ENCODE measurements around the gene ANKRD27.

The ANKRD27 gene

GRCh38 chr19:32567486-32567885 lies 107.5 kb downstream of the ANKRD27 start:
- Histone ChIP-seq H3K27me3 (ENCODE audit: control insufficient read depth, insufficient read depth, low read length, poor library complexity, severe bottlenecking) (no peaks in the 10 kb centered on the region), H3K27ac (ENCODE audit: insufficient read depth, low read depth, low read length, poor library complexity, severe bottlenecking) (no peak overlapping the region)
- 90% methylated on average over 9 of the region's 9 CpGs for WGBS, 2 experiments

GRCh38 chr19:32566246-32566830 lies 108.6 kb downstream of the ANKRD27 start:
- H3K4me1 ChIP-seq (ENCODE audit: control insufficient read depth, insufficient read depth, low read length) = no peaks in the 10 kb centered on the region
- H3K27me3 ChIP-seq (ENCODE audit: control insufficient read depth, insufficient read depth, low read length, poor library complexity, severe bottlenecking) = no peaks in the 10 kb centered on the region
- WGBS, 2 experiments = 93 to 94% methylated on average over 5 of the region's 5 CpGs
- no peaks in the 10 kb centered on the region for H3K36me3 ChIP-seq (ENCODE audit: control insufficient read depth, insufficient read depth, low read length)
- no peak overlapping the region for H3K27ac ChIP-seq (ENCODE audit: insufficient read depth, low read depth, low read length, poor library complexity, severe bottlenecking)
- no peaks in the 10 kb centered on the region for H3K9me3 ChIP-seq (ENCODE audit: control insufficient read depth, low read length)
- H3K4me3 ChIP-seq (ENCODE audit: insufficient read depth, low read depth, low read length) = no peak overlapping the region

More at GRCh38 chr19:32567486-32567885, 107.5 kb downstream of the ANKRD27 start:
- Histone ChIP-seq H3K9me3 (ENCODE audit: control insufficient read depth, low read length) (no peaks in the 10 kb centered on the region), H3K36me3 (ENCODE audit: control insufficient read depth, insufficient read depth, low read length) (no peaks in the 10 kb centered on the region), H3K4me3 (ENCODE audit: insufficient read depth, low read depth, low read length) (no peak overlapping the region), H3K4me1 (ENCODE audit: control insufficient read depth, insufficient read depth, low read length) (no peaks in the 10 kb centered on the region)

DNA sequence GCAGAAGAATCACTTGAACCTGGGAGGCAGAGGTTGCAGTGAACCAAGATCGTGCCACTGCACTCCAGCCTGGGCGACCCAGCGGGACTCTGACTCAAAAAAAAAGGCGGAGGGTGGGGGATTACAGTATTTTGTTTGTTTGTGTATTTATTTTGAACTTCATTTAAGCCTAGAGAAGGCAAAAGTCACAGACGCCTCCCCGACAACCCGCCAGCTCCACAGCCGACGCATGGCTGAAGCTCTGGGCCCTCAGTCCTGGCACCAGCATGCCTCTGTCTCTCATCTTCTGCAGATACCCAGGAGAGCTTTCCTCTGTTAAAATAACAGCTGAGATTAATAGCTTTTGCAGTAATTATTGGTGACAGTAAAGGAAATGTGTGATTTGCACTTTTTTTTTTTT lies 111.2 kb downstream of the ANKRD27 start:
- no peaks in the 10 kb centered on the region for H3K27me3 ChIP-seq (ENCODE audit: control insufficient read depth, insufficient read depth, low read length, poor library complexity, severe bottlenecking)
- no peaks in the 10 kb centered on the region for H3K4me1 ChIP-seq (ENCODE audit: control insufficient read depth, insufficient read depth, low read length)
- no peaks in the 10 kb centered on the region for H3K9me3 ChIP-seq (ENCODE audit: control insufficient read depth, low read length)
- 92% methylated on average over 9 of the region's 9 CpGs for WGBS, 2 experiments
- no peak overlapping the region for H3K27ac ChIP-seq (ENCODE audit: insufficient read depth, low read depth, low read length, poor library complexity, severe bottlenecking)
- no peaks in the 10 kb centered on the region for H3K36me3 ChIP-seq (ENCODE audit: control insufficient read depth, insufficient read depth, low read length)
- H3K4me3 ChIP-seq (ENCODE audit: insufficient read depth, low read depth, low read length) = no peak overlapping the region

DNA sequence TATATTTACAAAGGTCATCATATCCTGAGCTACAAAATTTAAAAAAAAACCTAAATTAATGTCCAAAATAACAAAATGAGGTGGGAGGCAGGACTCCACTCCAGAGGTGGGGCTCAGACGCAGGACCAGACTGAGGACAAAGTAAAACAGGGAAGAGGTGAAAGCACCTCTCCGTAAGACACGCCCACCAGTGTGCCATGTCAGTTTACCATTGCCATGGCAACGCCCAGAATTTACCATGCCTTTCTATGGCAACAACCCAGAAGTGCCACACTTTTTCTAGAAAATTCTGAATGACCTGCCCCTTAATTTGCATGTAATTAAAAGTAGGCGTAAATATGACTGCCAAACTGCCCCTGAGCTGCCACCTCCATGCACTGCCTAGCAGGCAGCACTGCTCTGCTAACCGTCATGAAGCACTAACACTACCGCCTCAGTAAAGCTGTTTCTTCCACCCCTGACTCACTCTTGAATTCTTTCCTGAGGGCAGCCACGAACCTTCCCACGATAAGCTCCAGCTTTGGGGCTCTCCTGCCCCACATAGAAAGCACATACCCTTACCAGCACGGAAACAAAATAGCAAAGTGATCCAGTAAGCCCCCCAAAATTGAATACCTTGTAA lies 116.3 kb downstream of the ANKRD27 start:
- H3K27ac ChIP-seq (ENCODE audit: insufficient read depth, low read depth, low read length, poor library complexity, severe bottlenecking) = no peak overlapping the region
- WGBS, 2 experiments = 75% methylated on average over 10 of the region's 10 CpGs
- no peaks in the 10 kb centered on the region for H3K36me3 ChIP-seq (ENCODE audit: control insufficient read depth, insufficient read depth, low read length)
- no peaks in the 10 kb centered on the region for H3K4me1 ChIP-seq (ENCODE audit: control insufficient read depth, insufficient read depth, low read length)
- H3K27me3 ChIP-seq (ENCODE audit: control insufficient read depth, insufficient read depth, low read length, poor library complexity, severe bottlenecking) = no peaks in the 10 kb centered on the region
- no peak overlapping the region for H3K4me3 ChIP-seq (ENCODE audit: insufficient read depth, low read depth, low read length)
- H3K9me3 ChIP-seq (ENCODE audit: control insufficient read depth, low read length) = no peaks in the 10 kb centered on the region

DNA sequence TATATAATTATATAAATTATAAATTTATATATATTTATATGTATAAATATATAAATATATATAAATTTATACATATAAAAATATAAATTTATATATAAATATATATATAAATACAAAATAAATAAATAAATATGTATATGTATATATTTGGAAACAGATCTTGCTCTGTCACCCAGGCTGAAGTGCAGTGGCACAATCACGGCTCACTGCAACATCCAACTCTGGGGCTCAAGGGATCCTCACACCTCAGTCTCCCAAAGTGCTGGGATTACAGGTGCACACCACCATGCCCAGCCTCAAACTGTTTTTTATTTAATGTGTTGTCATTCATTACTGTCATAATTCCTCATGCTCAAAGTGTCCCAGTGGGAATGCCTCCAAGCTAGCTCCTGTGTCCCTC lies 119.2 kb downstream of the ANKRD27 start:
- no peaks in the 10 kb centered on the region for H3K9me3 ChIP-seq (ENCODE audit: control insufficient read depth, low read length)
- H3K27me3 ChIP-seq (ENCODE audit: control insufficient read depth, insufficient read depth, low read length, poor library complexity, severe bottlenecking) = no peaks in the 10 kb centered on the region
- H3K36me3 ChIP-seq (ENCODE audit: control insufficient read depth, insufficient read depth, low read length) = no peaks in the 10 kb centered on the region
- no peak overlapping the region for H3K27ac ChIP-seq (ENCODE audit: insufficient read depth, low read depth, low read length, poor library complexity, severe bottlenecking)
- WGBS, 2 experiments = 100% methylated on average over 1 of the region's 1 CpG
- no peak overlapping the region for H3K4me3 ChIP-seq (ENCODE audit: insufficient read depth, low read depth, low read length)
- H3K4me1 ChIP-seq (ENCODE audit: control insufficient read depth, insufficient read depth, low read length) = no peaks in the 10 kb centered on the region

DNA sequence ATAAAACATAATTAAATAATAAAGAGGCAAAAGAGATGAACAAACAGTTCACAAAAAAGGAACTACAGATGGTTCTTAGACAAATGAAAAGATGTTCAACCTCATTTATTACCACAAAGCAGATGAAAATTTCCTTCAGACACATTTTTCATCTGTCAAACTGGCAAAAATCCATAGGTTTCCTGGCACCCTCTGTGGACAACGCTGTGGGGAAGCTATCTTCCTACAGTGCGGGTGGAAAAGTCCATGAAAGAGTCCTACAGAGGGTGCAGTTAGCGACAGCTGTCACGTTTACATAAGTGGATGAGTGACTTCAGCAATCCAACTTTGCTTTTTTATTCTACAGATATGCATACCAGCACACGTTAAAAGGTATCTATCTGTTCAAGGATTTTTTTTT lies 124.3 kb downstream of the ANKRD27 start:
- no peaks in the 10 kb centered on the region for H3K27me3 ChIP-seq (ENCODE audit: control insufficient read depth, insufficient read depth, low read length, poor library complexity, severe bottlenecking)
- H3K4me3 ChIP-seq (ENCODE audit: insufficient read depth, low read depth, low read length) = no peak overlapping the region
- H3K27ac ChIP-seq (ENCODE audit: insufficient read depth, low read depth, low read length, poor library complexity, severe bottlenecking) = no peak overlapping the region
- 86 to 90% methylated on average over 5 of the region's 5 CpGs for WGBS, 2 experiments
- H3K4me1 ChIP-seq (ENCODE audit: control insufficient read depth, insufficient read depth, low read length) = no peaks in the 10 kb centered on the region
- no peaks in the 10 kb centered on the region for H3K36me3 ChIP-seq (ENCODE audit: control insufficient read depth, insufficient read depth, low read length)
- no peaks in the 10 kb centered on the region for H3K9me3 ChIP-seq (ENCODE audit: control insufficient read depth, low read length)

Measured in ectodermal cell (in vitro differentiated cells).